HG02943 (cell line): Measurements from ENCODE around the gene YPEL2.
"Not testable (repeated sequence)": the region's sequence is repeated elsewhere in the genome, so short reads cannot be mapped to it uniquely, and the experiment has no call there.

Source experiments
- ATAC-seq: cut with Tn5 transposase; IDR thresholded peaks from one replicate; pipeline ENCODE4 v1.9.1; 2021; ENCODE audit warnings: mild to moderate bottlenecking, low read depth, moderate library complexity; ENCODE audit not compliant: unreplicated experiment

The YPEL2 gene

GRCh38 chr17:59399914-59400313, 68.5 kb downstream of the YPEL2 start:
- no peak for ATAC-seq

- ATAC-seq: no peak
These were observed 69.4 kb downstream of the YPEL2 start for GRCh38 chr17:59400858-59401257.

GRCh38 chr17:59401274-59401673, 69.8 kb downstream of the YPEL2 start:
- no peak for ATAC-seq

GRCh38 chr17:59401725-59402124, 70.3 kb downstream of the YPEL2 start:
- ATAC-seq: no peak

- ATAC-seq: no peak
These were observed 71.3 kb downstream of the YPEL2 start for GRCh38 chr17:59402760-59403159.

GRCh38 chr17:59404471-59404870, 73.0 kb downstream of the YPEL2 start:
- ATAC-seq: no peak

GRCh38 chr17:59405944-59406705, 74.7 kb downstream of the YPEL2 start:
- ATAC-seq: no peak

- ATAC-seq: no peak
These were observed 75.4 kb downstream of the YPEL2 start for GRCh38 chr17:59406808-59407381.

GRCh38 chr17:59409336-59410048, 78.0 kb downstream of the YPEL2 start:
- no peak for ATAC-seq

GRCh38 chr17:59410049-59410437, 78.6 kb downstream of the YPEL2 start:
- no peak for ATAC-seq

- ATAC-seq: not testable (repeated sequence)
These were observed 81.0 kb downstream of the YPEL2 start for GRCh38 chr17:59412431-59412830.

GRCh38 chr17:59413014-59413766, 81.7 kb downstream of the YPEL2 start:
- ATAC-seq: no peak

- no peak for ATAC-seq
These were observed 83.9 kb downstream of the YPEL2 start for GRCh38 chr17:59415397-59415796.

- ATAC-seq: no peak
These were observed 84.7 kb downstream of the YPEL2 start for GRCh38 chr17:59416184-59416583.

GRCh38 chr17:59417452-59417851, 86.0 kb downstream of the YPEL2 start:
- no peak for ATAC-seq

- ATAC-seq: no peak
These were observed 87.3 kb downstream of the YPEL2 start for GRCh38 chr17:59418732-59419166.

- no peak for ATAC-seq
These were observed 89.4 kb downstream of the YPEL2 start for GRCh38 chr17:59420901-59421300.

- ATAC-seq: no peak
These were observed 90.3 kb downstream of the YPEL2 start for GRCh38 chr17:59421722-59422121.

- no peak for ATAC-seq
These were observed 91.8 kb downstream of the YPEL2 start for GRCh38 chr17:59423137-59423724.

GRCh38 chr17:59423903-59424302, 92.4 kb downstream of the YPEL2 start:
- ATAC-seq: no peak

GRCh38 chr17:59424331-59424730, 92.9 kb downstream of the YPEL2 start:
- ATAC-seq: no peak
